Lung (tissue), 12 donors: Measurements from ENCODE around the gene POC5. TPM values are rescaled to one million over a fixed set of nuclear protein-coding genes. Genes with fewer than 3 reads are reported as not detected.
A peak's percentile ranks its signal among the peaks of the same experiment; 100 is the strongest.

Source experiments
- ATAC-seq: fragments of 200-7000 bp; cut with Tn5 transposase; one replicate; pipeline ENCODE4 v1.9.1; 2020; ENCODE audit warnings: moderate number of reproducible peaks; ENCODE audit not compliant: insufficient read depth, low FRiP score
- DNase-seq, 3 donors: peaks; one replicate each; pipeline ENCODE4 v3.0.0-alpha.2; 2013 to 2017
- H3K27ac ChIP-seq, 2 donors: one replicate each; pipeline ENCODE4 v1.5.1; 2013; ENCODE audit warnings: mild to moderate bottlenecking in 2 of 2, moderate library complexity in 2 of 2, control low read depth in 1 of 2, inconsistent platforms in 1 of 2, low read depth in 1 of 2, low read length in 1 of 2
- H3K27me3 ChIP-seq, 3 donors: one replicate each; pipeline ENCODE4 v1.5.1; 2013; ENCODE audit warnings: low read length in 2 of 3; ENCODE audit not compliant: control insufficient read depth in 3 of 3, insufficient read depth in 3 of 3
- H3K36me3 ChIP-seq, 4 donors: one replicate each; pipeline ENCODE4 v1.5.1; 2013; ENCODE audit warnings: low read length in 4 of 4, mild to moderate bottlenecking in 1 of 4, moderate library complexity in 1 of 4; ENCODE audit not compliant: control insufficient read depth in 4 of 4, insufficient read depth in 4 of 4
- H3K4me1 ChIP-seq, 5 donors: one replicate each; pipeline ENCODE4 v1.5.1; 2013; ENCODE audit warnings: low read length in 5 of 5, mild to moderate bottlenecking in 2 of 5, moderate library complexity in 1 of 5; ENCODE audit not compliant: control insufficient read depth in 5 of 5, insufficient read depth in 5 of 5
- H3K4me3 ChIP-seq: one replicate; pipeline ENCODE4 v1.5.1; 2013; ENCODE audit warnings: mild to moderate bottlenecking, control low read depth, moderate library complexity
- H3K9ac ChIP-seq, 2 donors: one replicate each; pipeline ENCODE4 v1.5.1; 2013; ENCODE audit warnings: low read length in 2 of 2, control low read depth in 1 of 2; ENCODE audit not compliant: insufficient read depth in 1 of 2
- H3K9me3 ChIP-seq, 4 donors: one replicate each; pipeline ENCODE4 v1.5.1; 2013; ENCODE audit warnings: low read length in 3 of 4, mild to moderate bottlenecking in 1 of 4, moderate library complexity in 1 of 4; ENCODE audit not compliant: control insufficient read depth in 4 of 4, insufficient read depth in 3 of 4
- CTCF ChIP-seq: IDR thresholded peaks from 2 replicates; pipeline ENCODE4 v1.5.1; 2012; ENCODE audit warnings: mild to moderate bottlenecking; ENCODE audit errors: control extremely low read depth, extremely low read depth
- WGBS, 2 donors: extraction: QIAGEN DNeasy Blood & Tissue Kit; methylation state at CpG; one replicate each; pipeline ENCODE4 v1.1.7; 2013; 5-methylcytosine and 5-hydroxymethylcytosine counted together
- polyA plus RNA-seq, 2 donors: library from polyadenylated mRNA; stranded (reverse); fragments of 200-250 nt; gene quantifications; one replicate each; pipeline ENCODE4 v1.2.1, GENCODE V29; 2013
- total RNA-seq, 2 donors: library from RNA; depleted of rRNA in 1 of 2; stranded (reverse); fragments of >200 nt in 1 of 2; gene quantifications; one replicate each; pipeline ENCODE4 v1.2.1, GENCODE V29; 2014 to 2021
- donor health status: control.
- donor health status: control.
- donor health status: Bipolar disorder and iron deficiency.
- donor health status: healthy.
- donor health status: DM: yes; HTN: yes; CAD: no.

The POC5 gene
- total and polyA plus RNA-seq, 4 donors, result 7.7 to 18.0 (median 11.0) TPM

GRCh38 chr5:75720882-75721281 is 3.6 kb upstream of the POC5 start:
- Histone ChIP-seq H3K27me3 (no peaks in the 10 kb centered on the region), H3K9me3 (no peaks in the 10 kb centered on the region), H3K4me1 (peaks cover 0 to 7% (median 0%) of the 10 kb centered on the region in 5 donors), H3K9ac (no peak overlapping the region), H3K4me3 (no peak overlapping the region), H3K27ac (no peak overlapping the region), H3K36me3 (no peaks in the 10 kb centered on the region)
- ATAC-seq (no peak), DNase-seq (no peak)
- WGBS, 2 donors, result 28 to 53% methylated on average over 5 of the region's 5 CpGs
- no peak for TF ChIP-seq CTCF

DNA sequence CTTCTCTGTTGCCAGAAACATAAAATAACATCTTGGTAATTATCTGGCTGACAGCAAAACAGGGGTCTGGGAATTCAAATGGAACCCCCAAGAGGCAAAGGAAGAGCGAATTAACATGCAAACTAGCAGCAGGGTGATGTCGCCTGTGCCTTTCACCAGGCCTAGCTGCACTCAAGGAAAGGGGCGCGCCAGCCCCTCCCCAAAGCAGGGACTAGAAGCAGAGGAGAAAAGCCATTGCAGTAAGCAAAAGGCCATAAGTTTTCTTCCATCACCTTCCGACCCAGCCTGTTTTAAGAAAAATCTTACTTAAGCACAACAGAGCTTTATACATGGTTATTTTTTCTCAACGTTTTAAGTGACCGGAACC is 539 bp downstream of the POC5 start:
- Histone ChIP-seq H3K4me1 (peaks cover 0 to 7% (median 0%) of the 10 kb centered on the region in 5 donors), H3K27me3 (no peaks in the 10 kb centered on the region), H3K27ac (peak overlapping the region; percentile 89 to 98), H3K9ac (peak overlapping the region; percentile 86 to 94), H3K36me3 (peaks cover 0 to 2% (median 2%) of the 10 kb centered on the region in 4 donors), H3K9me3 (no peaks in the 10 kb centered on the region), H3K4me3 (peak overlapping the region; percentile 93)
- ATAC-seq, result peak; percentile 6
- WGBS, 2 donors, result 2 to 5% methylated on average over 7 of the region's 7 CpGs
- TF ChIP-seq CTCF, result no peak
- DNase-seq, result no peak

GRCh38 chr5:75712091-75712490 is 5.1 kb downstream of the POC5 start:
- 97% methylated on average over 2 of the region's 2 CpGs for WGBS, 2 donors
- no peak overlapping the region for H3K9ac ChIP-seq
- no peak for DNase-seq
- ATAC-seq, result no peak
- no peak for TF ChIP-seq CTCF
- peaks cover 0 to 7% (median 0%) of the 10 kb centered on the region in 5 donors for H3K4me1 ChIP-seq
- H3K9me3 ChIP-seq, result no peaks in the 10 kb centered on the region
- H3K4me3 ChIP-seq, result no peak overlapping the region
- H3K27me3 ChIP-seq, result no peaks in the 10 kb centered on the region
- no peak overlapping the region for H3K27ac ChIP-seq
- peaks cover 2 to 7% (median 6%) of the 10 kb centered on the region in 4 donors for H3K36me3 ChIP-seq

- ATAC-seq, result no peak
- no peak for TF ChIP-seq CTCF
- Histone ChIP-seq H3K36me3 (peaks cover 2 to 7% (median 7%) of the 10 kb centered on the region in 4 donors), H3K4me1 (peaks cover 0 to 2% (median 0%) of the 10 kb centered on the region in 5 donors), H3K27me3 (no peaks in the 10 kb centered on the region), H3K9me3 (no peaks in the 10 kb centered on the region), H3K4me3 (no peak overlapping the region), H3K9ac (no peak overlapping the region), H3K27ac (no peak overlapping the region)
- 98% methylated on average over 1 of the region's 1 CpG for WGBS, 2 donors
- DNase-seq, result no peak
Measured at GRCh38 chr5:75711151-75711550, 6.1 kb downstream of the POC5 start.
